GM12872 (cell line): ENCODE measurements around the gene BTBD8.

Source experiments
- CTCF ChIP-seq: IDR thresholded peaks from 3 replicates; pipeline ENCODE4 v1.5.1; 2011; ENCODE audit warnings: low read depth, mild to moderate bottlenecking, low read length, moderate library complexity; ENCODE audit not compliant: insufficient read depth

BTBD8 gene

DNA sequence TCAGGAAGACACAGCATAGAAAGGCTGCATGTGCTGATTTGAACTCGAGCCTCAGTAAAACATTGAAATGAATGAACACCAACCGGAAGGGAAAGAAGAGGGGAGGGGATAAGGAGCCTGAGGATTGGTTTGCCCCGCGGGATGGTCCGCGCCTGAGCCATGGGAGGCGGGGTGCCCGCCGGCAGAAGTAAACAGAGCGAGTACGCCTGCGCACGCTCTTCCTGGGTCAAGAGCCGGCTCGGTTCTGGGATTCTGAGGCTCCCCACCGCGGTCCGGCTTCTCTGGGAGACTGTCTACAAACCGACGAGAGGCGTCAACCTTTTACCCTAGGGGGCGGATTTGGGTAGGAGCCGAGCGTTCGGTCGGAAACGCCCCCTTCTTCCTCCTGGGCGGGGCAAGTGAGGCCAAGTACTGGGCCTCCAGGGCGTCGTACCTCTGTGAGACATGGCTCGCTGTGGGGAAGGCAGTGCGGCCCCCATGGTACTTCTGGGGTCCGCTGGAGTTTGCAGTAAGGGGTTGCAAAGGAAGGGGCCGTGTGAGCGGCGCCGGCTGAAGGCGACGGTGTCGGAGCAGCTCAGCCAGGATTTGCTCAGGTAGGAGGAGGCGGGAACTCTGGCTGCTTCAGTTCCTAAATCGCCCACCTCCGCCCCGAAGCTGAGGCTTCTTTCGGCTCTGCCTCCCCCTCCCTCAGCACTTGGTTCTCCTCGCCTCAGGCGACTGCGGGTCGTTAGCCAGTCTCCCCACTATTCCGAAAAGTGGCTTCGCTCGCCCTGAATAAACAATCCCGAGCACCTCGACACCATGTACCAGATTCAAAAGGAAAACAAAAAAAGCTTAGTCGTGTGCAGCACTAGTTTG, at the start of gene BTBD8:
TSS of gene BTBD8 (plus strand) at position 218 of the 858 bp plus-strand sequence. CDS start at position 445, 227 bp downstream.
- no peak for TF ChIP-seq CTCF

- no peak for TF ChIP-seq CTCF
These were observed 49.5 kb upstream of the BTBD8 start for GRCh38 chr1:92030656-92031107.

- TF ChIP-seq CTCF: no peak
These were observed 48.6 kb upstream of the BTBD8 start for GRCh38 chr1:92031281-92032110.

- TF ChIP-seq CTCF: no peak
These were observed 42.7 kb upstream of the BTBD8 start for GRCh38 chr1:92037400-92037799.

- no peak for TF ChIP-seq CTCF
These were observed 41.3 kb upstream of the BTBD8 start for GRCh38 chr1:92038695-92039346.

DNA sequence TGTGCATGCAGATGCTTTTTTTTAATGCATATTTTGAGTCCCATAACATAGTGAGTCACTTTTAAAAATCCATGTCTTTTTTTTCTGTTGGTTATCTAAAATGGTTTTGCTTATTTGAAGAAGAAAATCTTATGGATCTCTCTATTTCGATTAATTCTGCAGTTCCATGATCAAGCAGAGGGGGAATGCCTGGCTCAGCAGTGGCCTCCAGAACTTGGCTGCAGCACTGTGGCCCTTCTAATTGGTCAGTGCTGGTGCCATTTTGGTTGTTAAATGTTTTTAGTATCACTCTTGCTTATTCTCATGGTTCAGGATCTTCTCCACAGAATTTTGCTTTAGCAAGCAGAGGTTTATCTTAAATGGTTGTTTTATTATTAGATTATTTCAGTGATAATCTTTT, 39.2 kb upstream of the BTBD8 start:
- no peak for TF ChIP-seq CTCF

DNA sequence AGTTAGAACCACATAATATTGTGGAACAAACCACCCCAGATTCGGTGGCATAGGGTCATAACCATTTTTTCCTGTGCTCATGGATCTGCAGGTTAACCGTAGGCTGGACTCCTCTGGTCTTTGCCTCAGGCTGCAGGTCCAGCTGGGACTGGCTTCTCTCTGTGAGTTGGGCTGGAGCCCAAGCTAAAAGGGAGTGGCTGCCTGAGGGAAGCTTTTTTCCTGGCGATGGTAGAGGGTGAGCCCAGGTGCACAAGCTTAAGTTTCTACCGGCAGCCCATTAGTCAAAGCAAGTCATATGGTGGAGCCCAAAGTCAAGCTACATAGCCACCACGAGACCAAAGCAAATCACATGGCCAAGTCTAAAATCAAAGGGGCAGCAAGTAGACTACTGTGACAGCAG, 36.5 kb upstream of the BTBD8 start:
- no peak for TF ChIP-seq CTCF
